Vagina (tissue), 2 donors: Measurements from ENCODE around the gene PTGER2.

Experiments used
- CTCF ChIP-seq, 3 experiments: fragments of 450-650 bp in 2 of 3; fragments of 200-600 bp in 1 of 3; sonication (generic) in 1 of 3; IDR thresholded peaks; one replicate each; pipeline ENCODE4 v1.5.1; 2017 to 2019; ENCODE audit warnings: antibody characterized with exemption in 3 of 3, mild to moderate bottlenecking in 2 of 3, moderate library complexity in 2 of 3
- POLR2A ChIP-seq, 2 donors: fragments of 450-650 bp; IDR thresholded peaks; one replicate each; pipeline ENCODE4 v1.6.1; 2017; ENCODE audit warnings: antibody characterized with exemption in 2 of 2, mild to moderate bottlenecking in 2 of 2, moderate library complexity in 2 of 2
- POLR2AphosphoS5 ChIP-seq, 2 donors: sonication (generic); formaldehyde crosslinking; IDR thresholded peaks; one replicate each; pipeline ENCODE4 v1.9.0; 2017; ENCODE audit warnings: antibody characterized with exemption in 2 of 2, mild to moderate bottlenecking in 2 of 2, low read depth in 1 of 2; ENCODE audit not compliant: insufficient read depth in 1 of 2

- no peak for TF ChIP-seq CTCF (IDR thresholded peaks at IDR 0.05)
- no peak for TF ChIP-seq POLR2AphosphoS5 (IDR thresholded peaks at IDR 0.05; ENCODE audit: insufficient read depth in 1 of 2, low read depth in 1 of 2)
- TF ChIP-seq POLR2A (IDR thresholded peaks at IDR 0.05), result no peak
Measured at GRCh38 chr14:52327374-52328226, 13.5 kb downstream of the PTGER2 start.
